ENCODE results near the gene POR.

The POR gene

DNA sequence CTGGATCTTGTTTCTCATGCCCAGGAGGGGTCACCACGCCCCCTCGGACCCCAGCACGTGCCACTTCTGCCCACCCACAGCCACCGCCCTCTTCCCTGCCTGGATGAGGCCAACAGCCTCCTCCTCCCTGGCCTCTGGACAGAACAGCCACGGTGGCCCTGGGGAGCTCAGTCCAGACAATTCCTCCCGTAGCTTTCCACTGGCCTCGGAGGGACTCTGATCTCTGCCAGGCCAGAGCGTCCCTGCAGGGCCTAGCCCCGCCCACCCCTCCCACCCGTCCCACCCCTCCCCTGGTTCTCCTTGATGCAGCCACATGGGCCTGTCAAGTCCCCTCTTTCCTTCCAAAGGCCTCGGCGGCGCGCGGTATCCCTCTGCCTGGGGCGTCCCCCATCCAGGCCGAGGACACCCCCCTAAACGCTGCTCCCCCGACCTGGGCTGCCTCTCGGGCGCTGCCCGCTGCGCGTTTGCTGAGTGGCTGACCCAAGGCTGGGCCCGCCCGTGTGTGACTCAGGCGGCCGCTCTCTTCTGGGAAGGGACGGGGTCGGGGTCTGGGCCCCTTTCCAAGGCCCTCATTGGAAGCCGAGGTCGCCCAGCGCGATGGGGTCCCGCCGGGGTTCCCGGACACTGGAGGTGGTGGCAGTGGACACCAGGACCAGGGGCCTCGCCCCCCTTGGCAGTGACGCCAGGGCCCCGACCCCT, 78.9 kb downstream of the POR start:
- no peak for TF ChIP-seq L3MBTL2 (conservative IDR thresholded peaks at IDR 0.05)
- TF ChIP-seq TARDBP (IDR thresholded peaks at IDR 0.05), result no peak
- no peak for TF ChIP-seq SP1 (IDR thresholded peaks at IDR 0.05)
- TF ChIP-seq LEF1 (IDR thresholded peaks at IDR 0.05; ENCODE audit: borderline replicate concordance), result no peak
- no peak for TF ChIP-seq FOXA1 (IDR thresholded peaks at IDR 0.05)
- no peak for TF ChIP-seq NFRKB (IDR thresholded peaks at IDR 0.05)
- TF ChIP-seq, protein P1, sequence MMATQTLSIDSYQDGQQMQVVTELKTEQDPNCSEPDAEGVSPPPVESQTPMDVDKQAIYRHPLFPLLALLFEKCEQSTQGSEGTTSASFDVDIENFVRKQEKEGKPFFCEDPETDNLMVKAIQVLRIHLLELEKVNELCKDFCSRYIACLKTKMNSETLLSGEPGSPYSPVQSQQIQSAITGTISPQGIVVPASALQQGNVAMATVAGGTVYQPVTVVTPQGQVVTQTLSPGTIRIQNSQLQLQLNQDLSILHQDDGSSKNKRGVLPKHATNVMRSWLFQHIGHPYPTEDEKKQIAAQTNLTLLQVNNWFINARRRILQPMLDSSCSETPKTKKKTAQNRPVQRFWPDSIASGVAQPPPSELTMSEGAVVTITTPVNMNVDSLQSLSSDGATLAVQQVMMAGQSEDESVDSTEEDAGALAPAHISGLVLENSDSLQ (IDR thresholded peaks at IDR 0.05), result no peak
- TF ChIP-seq CTBP1 (IDR thresholded peaks at IDR 0.05; ENCODE audit: borderline replicate concordance), result no peak
- TF ChIP-seq ZNF384 (IDR thresholded peaks at IDR 0.05), result no peak
- no peak for TF ChIP-seq SUZ12 (IDR thresholded peaks at IDR 0.05)
- TF ChIP-seq FOXM1 (IDR thresholded peaks at IDR 0.05; ENCODE audit: borderline replicate concordance), result no peak
- TF ChIP-seq HDGF (IDR thresholded peaks at IDR 0.05; ENCODE audit: borderline replicate concordance), result no peak
- no peak for TF ChIP-seq ELF4 (IDR thresholded peaks at IDR 0.05)
- TF ChIP-seq FOXK2 (IDR thresholded peaks at IDR 0.05), result no peak
- TF ChIP-seq BHLHE40 (IDR thresholded peaks at IDR 0.05; ENCODE audit: borderline replicate concordance), result no peak
- TF ChIP-seq ARNT (IDR thresholded peaks at IDR 0.05), result no peak
- peak; percentile 60 for DNase-seq (ENCODE audit: extremely low spot score)
- ChIA-PET POLR2A (interaction anchor here (0.9 to 1.3 kb wide), 2 partner anchors 24 to 54 kb away, joined by 3 read pairs; partner anchors contain the start of genes MDH2 and STYXL1), CTCF (no interaction called here)

DNA sequence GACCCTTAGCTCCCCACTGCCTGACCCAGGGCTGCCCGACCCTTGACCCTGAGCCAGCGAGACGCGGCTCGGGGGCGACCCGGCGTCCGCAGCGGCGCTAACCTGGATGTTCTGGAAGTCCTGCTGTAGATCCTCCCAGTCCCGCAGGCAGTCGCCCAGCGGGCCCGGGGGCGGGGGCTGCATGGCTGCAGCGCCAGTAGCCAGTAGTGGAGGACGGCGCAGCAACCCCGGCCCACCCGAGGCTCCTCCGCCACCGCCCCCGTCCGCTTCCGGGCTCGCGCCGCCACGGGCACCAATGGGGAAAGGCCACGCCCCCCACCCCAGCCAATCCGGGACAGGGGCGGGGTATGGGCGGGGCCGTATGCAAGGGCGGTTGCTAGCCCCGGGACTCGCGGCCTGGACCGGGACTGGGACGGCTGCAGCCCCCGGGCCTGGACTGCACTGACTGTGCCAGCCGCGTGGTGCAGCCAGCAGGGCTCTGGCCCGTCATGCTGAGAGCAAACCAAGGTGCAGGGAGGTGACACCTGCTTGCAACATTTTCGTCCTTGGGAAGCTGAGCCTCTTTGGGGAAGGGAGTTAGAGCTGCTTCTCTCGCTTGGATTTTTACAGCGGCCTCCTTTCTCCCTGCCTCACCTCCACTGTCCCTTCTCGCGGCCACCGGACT, 79.6 kb downstream of the POR start, which contains the start of gene TMEM120A:
Gene TMEM120A, minus strand, starts transcription at position 208 of the 664 bp plus-strand sequence. Its CDS starts 25 bp downstream, at position 183.
- DNase-seq (ENCODE audit: extremely low spot score), result peak; percentile 99
- ChIA-PET CTCF (no interaction called here), POLR2A (interaction anchor here (0.8 kb wide), 1 partner anchor 53 kb away, joined by 3 read pairs; the partner anchor contains the start of genes MDH2 and STYXL1)
- TF ChIP-seq SP1 (IDR thresholded peaks at IDR 0.05) (peak; percentile 40; the same call in 1 of the 2 replicates), L3MBTL2 (conservative IDR thresholded peaks at IDR 0.05) (no peak)

DNA sequence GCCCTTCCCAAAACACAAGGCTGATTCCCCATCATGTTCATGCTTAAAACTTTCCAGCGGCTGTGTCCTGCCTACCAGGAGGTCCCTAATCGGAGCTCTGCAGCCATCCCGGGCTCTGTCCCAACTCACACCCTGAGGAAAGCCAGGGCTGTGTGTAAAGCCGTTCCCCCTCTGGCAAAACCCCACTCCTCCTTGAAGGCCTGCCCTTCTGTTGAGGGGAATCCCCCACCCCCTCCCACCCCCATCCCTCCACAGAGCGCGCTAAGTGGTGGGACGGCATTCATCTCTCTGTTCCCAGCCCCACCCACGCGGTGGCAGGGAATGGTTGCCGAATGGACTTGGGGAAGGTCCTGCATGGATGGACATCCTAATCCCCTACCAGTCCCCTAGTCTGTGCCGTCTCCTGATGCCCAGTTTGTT, 80.1 kb downstream of the POR start:
- DNase-seq (ENCODE audit: extremely low spot score), result no peak
- ChIA-PET CTCF (no interaction called here), POLR2A (interaction anchor here (0.8 kb wide), 1 partner anchor 53 kb away, joined by 3 read pairs; the partner anchor contains the start of genes MDH2 and STYXL1)
- TF ChIP-seq ELF4 (IDR thresholded peaks at IDR 0.05) (no peak), TARDBP (IDR thresholded peaks at IDR 0.05) (no peak), SP1 (IDR thresholded peaks at IDR 0.05) (no peak)

DNA sequence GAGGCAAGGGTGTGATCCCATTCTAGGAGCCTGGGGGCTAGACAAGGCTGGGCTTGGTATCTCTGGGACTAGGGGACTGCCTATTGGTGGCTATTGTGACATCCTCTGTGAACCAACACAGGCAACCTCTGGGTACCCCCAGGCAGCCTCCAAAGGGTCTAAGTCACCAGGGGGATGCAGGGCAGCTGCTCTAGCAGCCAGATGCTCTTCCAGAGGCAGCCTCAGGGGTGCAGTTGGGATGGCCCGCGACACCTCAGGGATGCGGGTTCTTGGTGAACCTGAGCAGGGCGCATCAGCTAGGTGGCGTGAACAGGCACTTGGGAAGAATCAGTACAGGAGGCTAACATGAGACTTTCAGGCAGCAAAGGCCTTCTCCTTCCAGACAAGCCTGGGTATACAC, 81.0 kb downstream of the POR start:
- ChIA-PET CTCF (no interaction called here), POLR2A (no interaction called here)
- no peak for TF ChIP-seq ZNF384 (IDR thresholded peaks at IDR 0.05)
- DNase-seq (ENCODE audit: extremely low spot score), result no peak

DNA sequence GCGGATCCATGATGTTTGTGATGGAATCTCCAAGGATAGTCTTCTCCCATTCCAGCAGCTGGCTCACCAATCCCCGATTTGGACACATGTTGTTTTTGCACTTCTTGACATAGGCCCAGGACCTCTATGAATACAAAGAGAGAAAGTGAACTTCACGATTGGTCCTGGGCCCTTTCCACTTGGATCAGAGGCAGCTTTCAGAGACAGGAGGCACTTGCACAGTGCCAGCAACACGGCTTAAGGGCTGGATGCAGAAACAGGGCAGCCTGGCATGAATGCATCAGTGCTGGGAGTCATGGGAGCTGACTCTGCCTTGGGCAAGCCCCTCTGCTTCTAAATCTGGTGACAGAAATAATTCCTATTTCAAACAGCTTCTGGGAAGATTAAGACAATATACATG, 81.5 kb downstream of the POR start:
- TF ChIP-seq BHLHE40 (IDR thresholded peaks at IDR 0.05; ENCODE audit: borderline replicate concordance), result no peak
- TF ChIP-seq SUZ12 (IDR thresholded peaks at IDR 0.05), result no peak
- no peak for TF ChIP-seq ZNF384 (IDR thresholded peaks at IDR 0.05)
- no peak for TF ChIP-seq HDGF (IDR thresholded peaks at IDR 0.05; ENCODE audit: borderline replicate concordance)
- TF ChIP-seq SP1 (IDR thresholded peaks at IDR 0.05), result no peak
- TF ChIP-seq, protein P1 (IDR thresholded peaks at IDR 0.05), result no peak
- no peak for TF ChIP-seq ARNT (IDR thresholded peaks at IDR 0.05)
- TF ChIP-seq ELF4 (IDR thresholded peaks at IDR 0.05), result no peak
- TF ChIP-seq L3MBTL2 (conservative IDR thresholded peaks at IDR 0.05), result no peak
- no peak for TF ChIP-seq LEF1 (IDR thresholded peaks at IDR 0.05; ENCODE audit: borderline replicate concordance)
- TF ChIP-seq FOXK2 (IDR thresholded peaks at IDR 0.05), result no peak
- no peak for TF ChIP-seq TARDBP (IDR thresholded peaks at IDR 0.05)
- TF ChIP-seq FOXM1 (IDR thresholded peaks at IDR 0.05; ENCODE audit: borderline replicate concordance), result no peak
- no peak for TF ChIP-seq FOXA1 (IDR thresholded peaks at IDR 0.05)
- no peak for TF ChIP-seq NFRKB (IDR thresholded peaks at IDR 0.05)
- TF ChIP-seq CTBP1 (IDR thresholded peaks at IDR 0.05; ENCODE audit: borderline replicate concordance), result no peak
- DNase-seq (ENCODE audit: extremely low spot score), result no peak
- CTCF ChIA-PET, result no interaction called here
- POLR2A ChIA-PET, result no interaction called here

DNA sequence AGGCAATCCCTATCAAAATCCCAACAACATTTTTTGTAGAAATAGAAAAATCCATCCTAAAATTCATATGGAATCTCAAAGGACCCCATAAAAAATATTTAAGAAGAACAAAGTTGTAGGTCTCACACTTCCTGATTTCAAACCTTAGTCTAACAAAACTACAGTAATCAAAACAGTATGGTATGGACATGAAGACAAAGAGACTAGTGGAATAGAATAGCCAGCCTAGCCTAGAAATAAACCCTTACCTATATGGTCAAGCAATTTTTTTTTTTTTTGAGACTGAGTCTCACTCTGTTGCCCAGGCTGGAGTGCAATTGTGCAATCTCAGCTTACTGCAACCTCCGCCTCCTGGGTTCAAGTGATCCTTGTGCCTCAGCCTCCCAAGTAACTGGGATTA, 83.1 kb downstream of the POR start:
- POLR2A ChIA-PET, result no interaction called here
- no peak for DNase-seq (ENCODE audit: extremely low spot score)
- TF ChIP-seq SUZ12 (IDR thresholded peaks at IDR 0.05) (no peak), SP1 (IDR thresholded peaks at IDR 0.05) (no peak), ELF4 (IDR thresholded peaks at IDR 0.05) (no peak), FOXA1 (IDR thresholded peaks at IDR 0.05) (no peak), TARDBP (IDR thresholded peaks at IDR 0.05) (no peak), ARNT (IDR thresholded peaks at IDR 0.05) (no peak)
- CTCF ChIA-PET, result no interaction called here

DNA sequence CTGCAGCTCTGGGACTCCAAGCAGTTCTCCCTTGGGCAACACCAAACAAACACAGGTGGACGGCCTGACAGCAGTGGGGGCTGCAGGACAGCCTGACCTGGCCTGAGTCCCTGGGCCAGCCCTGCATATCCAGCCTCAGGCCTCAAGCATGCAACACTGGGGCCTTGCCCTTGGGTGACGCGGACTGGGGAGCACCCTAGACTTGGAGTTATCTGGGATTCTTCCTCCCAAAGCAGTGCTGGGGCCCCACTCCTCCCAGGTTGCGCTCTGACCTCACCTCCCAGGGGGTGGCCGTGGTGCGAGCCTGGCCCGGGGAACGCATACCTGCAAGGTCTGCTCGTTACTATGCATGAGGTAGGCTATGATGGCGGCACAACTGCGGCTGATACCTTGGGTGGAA, 85.6 kb downstream of the POR start:
- no peak for TF ChIP-seq FOXA1 (IDR thresholded peaks at IDR 0.05)
- no peak for TF ChIP-seq TARDBP (IDR thresholded peaks at IDR 0.05)
- TF ChIP-seq ZNF384 (IDR thresholded peaks at IDR 0.05), result no peak
- no peak for TF ChIP-seq FOXM1 (IDR thresholded peaks at IDR 0.05; ENCODE audit: borderline replicate concordance)
- CTCF ChIA-PET, result no interaction called here
- POLR2A ChIA-PET, result no interaction called here
- no peak for DNase-seq (ENCODE audit: extremely low spot score)
